Cortex of kidney (tissue), 1 donor: Measurements from ENCODE around the gene PCDH19.
A peak's percentile ranks its signal among the peaks of the same experiment; 100 is the strongest.
"Not testable (repeated sequence)": the region's sequence is repeated elsewhere in the genome, so short reads cannot be mapped to it uniquely, and the experiment has no call there.

Experiments used
- DNase-seq: peaks from one replicate; lab custom pipeline; 2025; lab: John Stamatoyannopoulos, UW

PCDH19 gene

GRCh38 chrX:100409610-100410590, at the start of gene PCDH19:
Gene PCDH19, minus strand, starts transcription at chrX:100410273. Its CDS starts 1,676 bp downstream, at chrX:100408597.
- no peak for DNase-seq

GRCh38 chrX:100449696-100450608, 39.9 kb upstream of the PCDH19 start:
- no peak for DNase-seq

- DNase-seq = no peak
Observed at GRCh38 chrX:100447655-100448397, 37.8 kb upstream of the PCDH19 start.

- no peak for DNase-seq
Observed at GRCh38 chrX:100445593-100445992, 35.5 kb upstream of the PCDH19 start.

- DNase-seq = not testable (repeated sequence)
Observed at GRCh38 chrX:100441321-100441720, 31.2 kb upstream of the PCDH19 start.

- no peak for DNase-seq
Observed at GRCh38 chrX:100440006-100440405, 29.9 kb upstream of the PCDH19 start.

- DNase-seq = no peak
Observed at GRCh38 chrX:100435726-100436125, 25.7 kb upstream of the PCDH19 start.

GRCh38 chrX:100424012-100424411, 13.9 kb upstream of the PCDH19 start:
- no peak for DNase-seq

- DNase-seq = no peak
Observed at GRCh38 chrX:100418556-100418955, 8.5 kb upstream of the PCDH19 start.

- DNase-seq = no peak
Observed at GRCh38 chrX:100417681-100418080, 7.6 kb upstream of the PCDH19 start.

GRCh38 chrX:100413229-100413628, 3.2 kb upstream of the PCDH19 start:
- DNase-seq = no peak

- no peak for DNase-seq
Observed at GRCh38 chrX:100411802-100412715, 2.0 kb upstream of the PCDH19 start.

GRCh38 chrX:100410901-100411801, 1.1 kb upstream of the PCDH19 start:
- DNase-seq = no peak

GRCh38 chrX:100408713-100409609, 1.1 kb downstream of the PCDH19 start:
- peak; percentile 2 for DNase-seq

GRCh38 chrX:100407784-100408712, 2.0 kb downstream of the PCDH19 start:
- no peak for DNase-seq

- no peak for DNase-seq
Observed at GRCh38 chrX:100407147-100407783, 2.8 kb downstream of the PCDH19 start.

GRCh38 chrX:100405424-100405823, 4.6 kb downstream of the PCDH19 start:
- DNase-seq = no peak
